T follicular helper cell (primary cell): Measurements from ENCODE around the gene SNAPC4.
"Not testable (repeated sequence)": the region's sequence is repeated elsewhere in the genome, so short reads cannot be mapped to it uniquely, and the experiment has no call there.

Source experiments
- DNase-seq: peaks from one replicate; pipeline ENCODE4 v3.0.0-alpha.2; 2020; ENCODE audit warnings: low read depth

SNAPC4 gene

GRCh38 chr9:136407911-136408310 lies 7.9 kb upstream of the SNAPC4 start:
- no peak for DNase-seq

- DNase-seq = not testable (repeated sequence)
Measured at GRCh38 chr9:136407061-136407460, 7.1 kb upstream of the SNAPC4 start.

GRCh38 chr9:136405904-136406303 lies 5.9 kb upstream of the SNAPC4 start:
- DNase-seq = not testable (repeated sequence)

- no peak for DNase-seq
Measured at GRCh38 chr9:136405481-136405880, 5.5 kb upstream of the SNAPC4 start.

- no peak for DNase-seq
Measured at GRCh38 chr9:136404801-136405136, 4.8 kb upstream of the SNAPC4 start.

GRCh38 chr9:136403915-136404800 lies 4.2 kb upstream of the SNAPC4 start:
- DNase-seq = no peak

- peak; percentile 56 for DNase-seq
Measured at GRCh38 chr9:136403538-136403914, 3.6 kb upstream of the SNAPC4 start.

GRCh38 chr9:136402067-136402466 lies 2.1 kb upstream of the SNAPC4 start:
- DNase-seq = no peak

GRCh38 chr9:136401173-136401922 lies 1.4 kb upstream of the SNAPC4 start:
- no peak for DNase-seq

- no peak for DNase-seq
Measured at GRCh38 chr9:136399176-136400037, 563 bp downstream of the SNAPC4 start.

- no peak for DNase-seq
Measured at GRCh38 chr9:136398286-136398685, 1.7 kb downstream of the SNAPC4 start.

- DNase-seq = no peak
Measured at GRCh38 chr9:136397643-136398042, 2.3 kb downstream of the SNAPC4 start.

- no peak for DNase-seq
Measured at GRCh38 chr9:136396219-136396515, 3.8 kb downstream of the SNAPC4 start.

GRCh38 chr9:136395345-136396218 lies 4.4 kb downstream of the SNAPC4 start:
- no peak for DNase-seq

- no peak for DNase-seq
Measured at GRCh38 chr9:136395020-136395340, 5.0 kb downstream of the SNAPC4 start.

- no peak for DNase-seq
Measured at GRCh38 chr9:136394312-136395019, 5.5 kb downstream of the SNAPC4 start.

- no peak for DNase-seq
Measured at GRCh38 chr9:136393531-136393930, 6.4 kb downstream of the SNAPC4 start.

GRCh38 chr9:136392538-136393449 lies 7.2 kb downstream of the SNAPC4 start:
- no peak for DNase-seq

GRCh38 chr9:136391737-136392537 lies 8.0 kb downstream of the SNAPC4 start:
- no peak for DNase-seq
